Measurements from ENCODE around the gene THAP10. TPM values are rescaled to one million over a fixed set of nuclear protein-coding genes. Genes with fewer than 3 reads are reported as not detected.
"Not testable (repeated sequence)": the region's sequence is repeated elsewhere in the genome, so short reads cannot be mapped to it uniquely, and the experiment has no call there.

Gene THAP10
- total RNA-seq, 1 donor from 2014 or later: 5.6 TPM

DNA sequence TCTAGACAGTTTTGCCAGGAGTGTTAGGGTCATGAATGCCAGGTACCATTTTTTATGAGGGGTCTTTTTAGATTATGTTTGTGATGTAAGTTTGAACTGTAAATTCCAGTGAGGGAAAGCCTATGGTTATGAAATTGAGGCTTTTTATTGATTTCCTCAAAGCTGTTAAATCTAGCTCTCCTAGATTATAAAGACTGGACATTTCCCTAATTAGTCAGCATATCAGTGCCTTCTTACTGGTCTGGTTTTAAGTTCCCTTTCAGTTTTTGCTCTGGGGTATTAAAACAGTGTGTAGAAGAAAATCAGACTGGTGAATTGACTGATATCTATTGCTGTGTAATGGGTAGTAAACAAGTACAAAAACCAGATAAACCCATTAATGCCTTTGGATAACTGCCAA lies 39.6 kb upstream of the THAP10 start:
- intact Hi-C loops (cut with micrococcal nuclease): no loop called here

DNA sequence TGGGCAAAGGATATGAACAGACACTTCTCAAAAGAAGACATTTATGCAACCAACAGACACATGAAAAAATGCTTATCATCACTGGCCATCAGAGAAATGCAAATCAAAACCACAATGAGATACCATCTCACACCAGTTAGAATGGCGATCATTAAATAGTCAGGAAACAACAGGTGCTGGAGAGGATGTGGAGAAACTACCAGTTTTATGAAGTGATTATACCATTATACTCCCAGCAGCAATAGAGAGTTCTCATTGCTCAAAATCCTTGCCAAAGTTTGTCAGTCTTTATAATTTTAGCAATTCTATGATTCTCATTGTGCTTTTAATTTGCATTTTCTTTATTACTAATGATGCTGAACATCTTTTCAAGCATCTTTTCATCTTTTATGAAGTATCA lies 34.7 kb upstream of the THAP10 start:
- H3K27me3 ChIP-seq (ENCODE audit: low read depth); DNase-seq; H3K9me3 ChIP-seq (replicated peaks); intact Hi-C loops (cut with micrococcal nuclease); H3K27ac ChIP-seq (replicated peaks); H3K36me3 ChIP-seq; H3K4me3 ChIP-seq; H3K4me1 ChIP-seq: not testable (repeated sequence)

More for the DNA sequence above, 39.6 kb upstream of the THAP10 start:
- TF ChIP-seq, protein P1, sequence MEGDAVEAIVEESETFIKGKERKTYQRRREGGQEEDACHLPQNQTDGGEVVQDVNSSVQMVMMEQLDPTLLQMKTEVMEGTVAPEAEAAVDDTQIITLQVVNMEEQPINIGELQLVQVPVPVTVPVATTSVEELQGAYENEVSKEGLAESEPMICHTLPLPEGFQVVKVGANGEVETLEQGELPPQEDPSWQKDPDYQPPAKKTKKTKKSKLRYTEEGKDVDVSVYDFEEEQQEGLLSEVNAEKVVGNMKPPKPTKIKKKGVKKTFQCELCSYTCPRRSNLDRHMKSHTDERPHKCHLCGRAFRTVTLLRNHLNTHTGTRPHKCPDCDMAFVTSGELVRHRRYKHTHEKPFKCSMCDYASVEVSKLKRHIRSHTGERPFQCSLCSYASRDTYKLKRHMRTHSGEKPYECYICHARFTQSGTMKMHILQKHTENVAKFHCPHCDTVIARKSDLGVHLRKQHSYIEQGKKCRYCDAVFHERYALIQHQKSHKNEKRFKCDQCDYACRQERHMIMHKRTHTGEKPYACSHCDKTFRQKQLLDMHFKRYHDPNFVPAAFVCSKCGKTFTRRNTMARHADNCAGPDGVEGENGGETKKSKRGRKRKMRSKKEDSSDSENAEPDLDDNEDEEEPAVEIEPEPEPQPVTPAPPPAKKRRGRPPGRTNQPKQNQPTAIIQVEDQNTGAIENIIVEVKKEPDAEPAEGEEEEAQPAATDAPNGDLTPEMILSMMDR (IDR thresholded peaks at IDR 0.05; ENCODE audit: borderline replicate concordance): no peak
- Histone ChIP-seq H3K4me1 (peaks cover 15% of the 10 kb centered on the region), H3K27ac (replicated peaks) (no peak overlapping the region), H3K27me3 (ENCODE audit: low read depth) (no peaks in the 10 kb centered on the region), H3K9me3 (replicated peaks) (no peaks in the 10 kb centered on the region), H3K4me3 (no peak overlapping the region), H3K36me3 (no peaks in the 10 kb centered on the region)
- no peak for DNase-seq

DNA sequence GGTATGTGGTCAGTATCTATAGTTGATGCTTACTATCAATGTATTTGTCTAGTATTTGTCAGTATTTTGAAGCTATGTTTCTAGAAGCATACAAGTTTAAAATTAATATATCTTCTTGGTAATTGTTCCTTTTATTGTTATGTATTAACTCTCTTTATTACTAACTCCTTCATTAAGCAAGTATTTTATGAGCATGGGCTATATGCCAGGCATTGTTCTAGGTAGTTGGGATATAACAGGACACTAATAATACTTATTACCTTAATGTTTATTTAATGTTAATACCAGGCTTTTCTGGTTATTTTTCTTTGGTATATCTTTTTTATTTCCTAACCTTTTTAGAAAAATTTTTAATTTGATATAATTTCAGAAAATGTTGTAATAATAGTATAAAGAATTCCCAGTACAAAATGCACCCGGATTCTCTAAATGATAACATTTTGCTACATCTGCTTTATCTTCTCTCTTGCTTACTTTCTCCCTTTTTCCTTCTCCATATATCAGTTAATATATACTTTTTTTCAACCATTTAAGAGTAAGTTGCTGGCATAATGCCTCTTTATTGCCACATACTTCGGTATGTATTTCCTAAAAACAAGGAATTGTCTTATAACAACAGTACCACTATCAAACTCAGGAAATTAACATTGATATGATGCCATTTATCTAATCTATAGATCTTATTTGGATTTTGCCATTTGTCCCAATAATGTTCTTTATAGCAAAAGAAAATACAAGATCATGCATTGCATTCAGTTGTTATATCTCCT lies 31.3 kb upstream of the THAP10 start:
- H3K4me1 ChIP-seq: no peaks in the 10 kb centered on the region
- DNase-seq: no peak
- H3K9me3 ChIP-seq (replicated peaks): no peaks in the 10 kb centered on the region
- H3K36me3 ChIP-seq: no peaks in the 10 kb centered on the region
- TF ChIP-seq, protein P1 (IDR thresholded peaks at IDR 0.05; ENCODE audit: borderline replicate concordance): no peak
- no peaks in the 10 kb centered on the region for H3K27me3 ChIP-seq (ENCODE audit: low read depth)
- H3K27ac ChIP-seq (replicated peaks): no peak overlapping the region
- no peak overlapping the region for H3K4me3 ChIP-seq
- intact Hi-C loops (cut with micrococcal nuclease): no loop called here

DNA sequence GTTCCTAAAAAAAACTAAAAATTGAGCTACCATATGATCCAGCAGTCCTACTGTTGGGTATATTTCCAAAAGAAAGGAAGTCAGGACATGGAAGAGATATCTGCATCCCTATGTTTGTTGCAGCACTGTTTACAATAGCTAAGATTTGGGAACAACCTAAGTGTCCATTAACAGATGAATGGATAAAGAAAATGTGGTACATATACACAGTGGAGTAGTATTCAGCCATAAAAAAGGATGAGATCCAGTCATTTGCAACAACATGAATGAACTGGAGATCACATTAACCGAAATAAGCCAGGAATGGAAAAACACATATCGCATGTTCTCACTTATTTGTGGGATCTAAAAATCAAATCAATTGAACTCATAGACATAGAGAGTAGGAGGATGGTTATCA lies 29.9 kb upstream of the THAP10 start:
- no peak overlapping the region for H3K27ac ChIP-seq (replicated peaks)
- intact Hi-C loops (cut with micrococcal nuclease): no loop called here
- no peak for DNase-seq
- H3K36me3 ChIP-seq: no peaks in the 10 kb centered on the region
- no peaks in the 10 kb centered on the region for H3K27me3 ChIP-seq (ENCODE audit: low read depth)
- TF ChIP-seq, protein P1 (IDR thresholded peaks at IDR 0.05; ENCODE audit: borderline replicate concordance): no peak
- no peak overlapping the region for H3K4me3 ChIP-seq
- H3K4me1 ChIP-seq: no peaks in the 10 kb centered on the region
- H3K9me3 ChIP-seq (replicated peaks): no peaks in the 10 kb centered on the region

DNA sequence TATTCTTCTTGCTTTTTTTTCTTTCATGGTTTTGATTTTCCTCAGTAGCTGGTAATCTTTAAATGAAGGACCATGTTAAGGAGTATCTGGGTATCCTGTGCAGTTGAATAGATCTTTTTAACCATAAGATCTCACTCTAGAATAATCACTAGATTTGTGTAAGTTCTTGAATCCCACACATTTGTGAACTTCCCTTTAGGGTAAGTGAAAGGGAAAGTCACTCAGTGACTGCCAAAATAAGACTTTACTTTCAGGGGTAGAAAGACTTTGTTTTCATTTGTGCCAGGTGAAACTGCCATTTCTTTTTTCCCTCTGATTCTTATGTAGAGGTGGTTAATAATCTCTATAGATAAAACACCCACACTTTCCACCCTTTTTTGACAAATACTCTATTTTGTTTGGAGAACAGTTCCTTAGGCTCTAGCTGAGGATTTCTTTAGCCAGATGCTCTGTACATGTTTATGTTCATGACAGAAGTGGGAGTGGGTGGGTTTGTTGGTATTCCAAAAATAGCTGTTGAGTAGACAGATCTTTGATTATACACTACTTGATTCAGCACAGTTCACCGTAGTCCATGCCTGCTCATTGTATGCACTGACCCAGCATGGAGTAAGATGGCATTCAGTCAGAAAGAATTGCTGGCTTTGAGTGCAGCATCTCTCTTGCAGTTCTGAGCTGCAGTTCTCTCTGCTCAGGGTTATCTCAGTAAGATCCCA lies 28.9 kb upstream of the THAP10 start:
- intact Hi-C loops (cut with micrococcal nuclease): no loop called here
- no peaks in the 10 kb centered on the region for H3K4me1 ChIP-seq
- H3K27me3 ChIP-seq (ENCODE audit: low read depth): no peaks in the 10 kb centered on the region
- no peak overlapping the region for H3K27ac ChIP-seq (replicated peaks)
- H3K36me3 ChIP-seq: no peaks in the 10 kb centered on the region
- H3K4me3 ChIP-seq: no peak overlapping the region
- TF ChIP-seq, protein P1 (IDR thresholded peaks at IDR 0.05; ENCODE audit: borderline replicate concordance): no peak
- no peak for DNase-seq
- no peaks in the 10 kb centered on the region for H3K9me3 ChIP-seq (replicated peaks)

DNA sequence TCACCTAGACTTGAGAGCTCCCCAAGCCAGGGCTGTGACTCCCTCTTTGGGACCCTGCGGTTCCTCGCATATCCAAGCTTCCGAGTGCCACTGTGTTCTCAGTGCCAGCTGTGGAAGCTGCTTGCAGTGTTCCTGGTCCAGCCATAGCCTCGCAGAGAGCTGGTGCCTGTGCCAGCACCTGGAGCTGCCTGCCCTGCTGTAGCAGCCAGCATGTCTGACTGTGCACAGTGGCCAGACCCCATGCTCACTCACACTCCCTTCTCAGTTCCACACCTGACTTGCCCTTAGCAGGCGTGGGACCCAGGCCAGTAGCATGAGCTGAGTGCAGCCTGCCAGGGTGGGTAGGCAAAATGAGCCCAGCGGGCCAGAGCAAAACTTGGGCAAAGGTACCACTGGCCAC lies 25.7 kb upstream of the THAP10 start:
- H3K9me3 ChIP-seq (replicated peaks): no peaks in the 10 kb centered on the region
- H3K27me3 ChIP-seq (ENCODE audit: low read depth): no peaks in the 10 kb centered on the region
- no peaks in the 10 kb centered on the region for H3K36me3 ChIP-seq
- DNase-seq: no peak
- H3K4me1 ChIP-seq: no peaks in the 10 kb centered on the region
- TF ChIP-seq, protein P1 (IDR thresholded peaks at IDR 0.05; ENCODE audit: borderline replicate concordance): no peak
- no peak overlapping the region for H3K4me3 ChIP-seq
- no peak overlapping the region for H3K27ac ChIP-seq (replicated peaks)
- intact Hi-C loops (cut with micrococcal nuclease): no loop called here
